ENCODE data around the gene PTAFR.

DNA sequence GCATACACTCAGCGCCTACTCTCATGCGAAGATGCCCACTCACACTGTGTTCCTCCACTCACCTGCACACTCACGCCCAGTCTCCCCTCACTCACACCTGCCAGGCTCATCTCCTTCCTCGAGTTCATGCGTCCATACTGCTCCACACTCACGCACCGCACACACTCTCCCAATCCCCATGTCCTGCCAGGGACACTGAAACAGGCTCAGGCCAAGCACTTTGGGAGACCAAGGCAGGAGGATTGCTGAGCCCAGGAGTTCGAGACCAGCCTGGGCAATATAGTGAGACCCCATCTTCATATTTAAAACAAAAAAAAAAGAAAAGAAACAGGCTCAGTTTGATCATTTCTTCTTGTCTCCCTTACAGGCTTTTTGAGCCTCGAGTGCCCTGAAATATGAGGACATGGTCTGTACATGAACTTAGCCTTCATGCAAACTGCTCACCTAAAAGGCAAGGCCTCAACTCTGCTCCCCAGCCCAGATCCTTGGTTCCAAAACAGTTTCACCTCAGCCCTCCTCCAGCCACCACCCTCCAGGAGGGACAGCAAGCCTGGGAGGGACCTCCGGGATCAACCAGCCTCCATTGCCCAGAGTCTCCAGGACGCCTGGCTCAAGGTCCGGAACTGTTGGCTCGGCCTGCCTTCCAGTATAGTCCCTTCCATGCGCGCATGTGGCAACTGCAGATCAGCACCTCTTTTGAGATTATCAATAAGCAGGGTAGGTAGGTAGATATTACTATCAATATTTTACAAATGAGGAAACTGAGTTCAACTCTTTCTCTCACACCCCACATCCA, 2.4 kb upstream of the PTAFR start:
- TF ChIP-seq SUZ12 (IDR thresholded peaks at IDR 0.05; ENCODE audit: extremely low read depth, insufficient read depth, insufficient read length): no peak
- no peak for TF ChIP-seq YY1 (IDR thresholded peaks at IDR 0.05; ENCODE audit: insufficient read depth, insufficient read length)
